Mucosa of descending colon (tissue), 3 donors: ENCODE measurements around the gene SERTAD1. TPM values are rescaled to one million over a fixed set of nuclear protein-coding genes. Genes with fewer than 3 reads are reported as not detected.

ENCODE experiments used
- ATAC-seq: fragments of 200-7000 bp; cut with Tn5 transposase; one replicate; pipeline ENCODE4 v1.9.1; 2020; ENCODE audit warnings: mild to moderate bottlenecking, moderate library complexity
- DNase-seq, 3 donors: peaks; one replicate each; pipeline ENCODE4 v3.0.0-alpha.2; 2020
- H3K36me3 ChIP-seq: fragments of 200-600 bp; one replicate; pipeline ENCODE4 v1.8.0; 2021; ENCODE audit warnings: low read depth, mild to moderate bottlenecking
- H3K4me1 ChIP-seq: fragments of 200-600 bp; one replicate; pipeline ENCODE4 v1.8.0; 2021; ENCODE audit warnings: low read depth, mild to moderate bottlenecking
- H3K4me3 ChIP-seq: fragments of 200-600 bp; one replicate; pipeline ENCODE4 v1.8.0; 2021; ENCODE audit warnings: mild to moderate bottlenecking
- H3K9me3 ChIP-seq: fragments of 200-600 bp; one replicate; pipeline ENCODE4 v1.8.0; 2021; ENCODE audit warnings: mild to moderate bottlenecking
- CTCF ChIP-seq: fragments of 200-600 bp; IDR thresholded peaks from one replicate; pipeline ENCODE4 v1.8.0; 2022; ENCODE audit warnings: antibody characterized with exemption, mild to moderate bottlenecking
- intact Hi-C, 2 donors: fragments of 100-400 bp; cut with DNase I in 1 of 2; cut with micrococcal nuclease in 1 of 2; formaldehyde crosslinking; loops; one replicate each; pipeline versions ENCODE4 v1.11.0 to v1.11.1; 2022; cut with DNase I, micrococcal nuclease
- total RNA-seq, 3 donors: library from RNA; stranded (reverse); fragmentation: NEBNext Ultra II Directional in 2 of 3; extraction: Animal tissue kit (Norgen Biotek cat#: 25700) in 2 of 3; gene quantifications; one replicate each; pipeline versions ENCODE4 v1.2.1 to v1.2.4, GENCODE V29; 2021 to 2023
- donor health status: DM: no; HTN: no; CAD: no; lungs with moderate emphysema.
- donor health status: DM: no; HTN: no; CAD: no.
- donor health status: DM: no; HTN: yes; CAD: no.

The SERTAD1 gene
- total RNA-seq, 3 donors from 2014 or later = 12.1 to 16.7 (median 14.0) TPM

GRCh38 chr19:40392123-40392522, 33.7 kb downstream of the SERTAD1 start:
- ATAC-seq = no peak
- intact Hi-C loops = no loop called here
- Histone ChIP-seq H3K9me3 (no peaks in the 10 kb centered on the region), H3K4me1 (no peaks in the 10 kb centered on the region), H3K4me3 (no peak overlapping the region), H3K36me3 (no peaks in the 10 kb centered on the region)
- TF ChIP-seq CTCF = no peak
- DNase-seq = no peak

- H3K4me1 ChIP-seq = no peaks in the 10 kb centered on the region
- no peaks in the 10 kb centered on the region for H3K9me3 ChIP-seq
- no peak within 1 kb of the TSS for H3K4me3 ChIP-seq
- DNase-seq (no peak), ATAC-seq (no peak)
- intact Hi-C loops = no loop called here
- H3K36me3 ChIP-seq = no peaks in the 10 kb centered on the region
- TF ChIP-seq CTCF = no peak
These were observed 35.6 kb downstream of the SERTAD1 start, which contains the start of gene HIPK4 for GRCh38 chr19:40390084-40390742. TSS of gene HIPK4 (minus strand) at chr19:40390181. CDS start at chr19:40389902, 279 bp downstream.

GRCh38 chr19:40389404-40390083, 36.2 kb downstream of the SERTAD1 start:
- no peak for ATAC-seq
- no peak for TF ChIP-seq CTCF
- H3K4me3 ChIP-seq = no peak overlapping the region
- H3K9me3 ChIP-seq = no peaks in the 10 kb centered on the region
- no peak for DNase-seq
- H3K36me3 ChIP-seq = no peaks in the 10 kb centered on the region
- intact Hi-C loops = no loop called here
- H3K4me1 ChIP-seq = no peaks in the 10 kb centered on the region

- ATAC-seq (no peak), DNase-seq (no peak)
- TF ChIP-seq CTCF = no peak
- H3K9me3 ChIP-seq = no peaks in the 10 kb centered on the region
- H3K36me3 ChIP-seq = no peaks in the 10 kb centered on the region
- H3K4me1 ChIP-seq = no peaks in the 10 kb centered on the region
- H3K4me3 ChIP-seq = no peak overlapping the region
- intact Hi-C loops = no loop called here
These were observed 37.3 kb downstream of the SERTAD1 start for GRCh38 chr19:40388481-40388880.

- no peak for ATAC-seq
- TF ChIP-seq CTCF = no peak
- no peaks in the 10 kb centered on the region for H3K9me3 ChIP-seq
- no peak for DNase-seq
- no peak overlapping the region for H3K4me3 ChIP-seq
- intact Hi-C loops = no loop called here
- no peaks in the 10 kb centered on the region for H3K4me1 ChIP-seq
- H3K36me3 ChIP-seq = no peaks in the 10 kb centered on the region
These were observed 38.6 kb downstream of the SERTAD1 start for GRCh38 chr19:40387155-40387554.
